ENCODE data around the gene ZNF514. TPM values are rescaled to one million over a fixed set of nuclear protein-coding genes. Genes with fewer than 3 reads are reported as not detected.
A peak's percentile ranks its signal among the peaks of the same experiment; 100 is the strongest.

Gene ZNF514
- total and polyA plus RNA-seq, 8 donors, result 5.7 to 37.5 (median 10.6) TPM

DNA sequence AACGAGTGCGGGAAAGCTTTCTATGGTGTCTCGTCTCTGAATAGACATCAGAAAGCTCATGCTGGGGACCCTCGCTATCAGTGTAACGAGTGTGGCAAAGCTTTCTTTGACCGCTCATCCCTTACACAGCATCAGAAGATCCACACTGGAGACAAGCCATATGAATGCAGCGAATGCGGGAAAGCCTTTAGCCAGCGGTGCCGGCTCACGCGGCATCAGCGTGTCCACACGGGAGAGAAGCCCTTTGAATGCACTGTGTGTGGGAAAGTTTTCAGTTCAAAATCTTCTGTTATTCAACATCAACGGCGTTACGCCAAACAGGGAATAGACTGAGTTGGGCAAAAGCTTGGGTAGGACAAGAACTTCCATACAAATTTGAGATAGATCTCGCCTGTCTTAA is 22.1 kb upstream of the ZNF514 start:
- 97 to 99% (median 98%) methylated on average over 18 of the region's 18 CpGs for WGBS, 5 donors
- DNase-seq, result no peak
- Histone ChIP-seq H3K27ac (no peak overlapping the region), H3K4me3 (no peak overlapping the region), H3K4me1 (no peaks in the 10 kb centered on the region), H3K9me3 (peaks cover 7 to 31% (median 21%) of the 10 kb centered on the region in 4 donors), H3K27me3 (no peaks in the 10 kb centered on the region), H3K36me3 (peaks cover 39 to 72% (median 64%) of the 10 kb centered on the region in 4 donors)
- TF ChIP-seq EP300 (IDR thresholded peaks at IDR 0.05) (no peak), POLR2AphosphoS5 (IDR thresholded peaks at IDR 0.05) (no peak), POLR2A (IDR thresholded peaks at IDR 0.05) (no peak)
- TF ChIP-seq, protein P1, sequence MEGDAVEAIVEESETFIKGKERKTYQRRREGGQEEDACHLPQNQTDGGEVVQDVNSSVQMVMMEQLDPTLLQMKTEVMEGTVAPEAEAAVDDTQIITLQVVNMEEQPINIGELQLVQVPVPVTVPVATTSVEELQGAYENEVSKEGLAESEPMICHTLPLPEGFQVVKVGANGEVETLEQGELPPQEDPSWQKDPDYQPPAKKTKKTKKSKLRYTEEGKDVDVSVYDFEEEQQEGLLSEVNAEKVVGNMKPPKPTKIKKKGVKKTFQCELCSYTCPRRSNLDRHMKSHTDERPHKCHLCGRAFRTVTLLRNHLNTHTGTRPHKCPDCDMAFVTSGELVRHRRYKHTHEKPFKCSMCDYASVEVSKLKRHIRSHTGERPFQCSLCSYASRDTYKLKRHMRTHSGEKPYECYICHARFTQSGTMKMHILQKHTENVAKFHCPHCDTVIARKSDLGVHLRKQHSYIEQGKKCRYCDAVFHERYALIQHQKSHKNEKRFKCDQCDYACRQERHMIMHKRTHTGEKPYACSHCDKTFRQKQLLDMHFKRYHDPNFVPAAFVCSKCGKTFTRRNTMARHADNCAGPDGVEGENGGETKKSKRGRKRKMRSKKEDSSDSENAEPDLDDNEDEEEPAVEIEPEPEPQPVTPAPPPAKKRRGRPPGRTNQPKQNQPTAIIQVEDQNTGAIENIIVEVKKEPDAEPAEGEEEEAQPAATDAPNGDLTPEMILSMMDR (IDR thresholded peaks at IDR 0.05), result no peak
- intact Hi-C loops (cut with DNase I; ENCODE audit: low total_unique reads), result no loop called here

DNA sequence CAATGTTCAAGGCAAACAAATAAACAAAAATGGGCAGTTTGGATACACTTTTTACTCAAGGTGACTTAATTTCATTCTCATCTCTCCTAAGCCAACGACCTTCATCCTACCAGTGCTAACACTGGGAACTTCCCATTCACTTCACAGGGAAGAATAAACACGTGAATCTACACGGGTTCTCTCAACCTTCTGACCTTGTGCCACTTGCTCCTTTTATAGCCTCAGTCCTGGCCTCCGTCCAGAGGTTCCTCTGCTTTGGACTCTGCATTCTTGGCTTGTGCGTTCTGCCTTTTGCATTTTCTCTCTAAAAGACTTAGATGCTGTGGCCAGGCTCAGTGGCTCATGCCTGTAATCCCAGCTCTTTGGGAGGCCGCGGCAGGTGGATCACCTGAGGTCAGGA is 19.8 kb upstream of the ZNF514 start:
- H3K4me3 ChIP-seq, result no peak overlapping the region
- no peak overlapping the region for H3K27ac ChIP-seq
- peaks cover 7 to 31% (median 21%) of the 10 kb centered on the region in 4 donors for H3K9me3 ChIP-seq
- H3K36me3 ChIP-seq, result peaks cover 39 to 80% (median 72%) of the 10 kb centered on the region in 4 donors
- TF ChIP-seq POLR2A (IDR thresholded peaks at IDR 0.05) (no peak), EP300 (IDR thresholded peaks at IDR 0.05) (no peak), POLR2AphosphoS5 (IDR thresholded peaks at IDR 0.05) (no peak)
- TF ChIP-seq, protein P1 (IDR thresholded peaks at IDR 0.05), result no peak
- DNase-seq, result peak in 1 of 2 donors; percentile 35
- WGBS, 5 donors, result 75 to 92% (median 82%) methylated on average over 7 of the region's 7 CpGs
- no peaks in the 10 kb centered on the region for H3K27me3 ChIP-seq
- H3K4me1 ChIP-seq, result no peaks in the 10 kb centered on the region
- intact Hi-C loops (cut with DNase I; ENCODE audit: low total_unique reads), result no loop called here

DNA sequence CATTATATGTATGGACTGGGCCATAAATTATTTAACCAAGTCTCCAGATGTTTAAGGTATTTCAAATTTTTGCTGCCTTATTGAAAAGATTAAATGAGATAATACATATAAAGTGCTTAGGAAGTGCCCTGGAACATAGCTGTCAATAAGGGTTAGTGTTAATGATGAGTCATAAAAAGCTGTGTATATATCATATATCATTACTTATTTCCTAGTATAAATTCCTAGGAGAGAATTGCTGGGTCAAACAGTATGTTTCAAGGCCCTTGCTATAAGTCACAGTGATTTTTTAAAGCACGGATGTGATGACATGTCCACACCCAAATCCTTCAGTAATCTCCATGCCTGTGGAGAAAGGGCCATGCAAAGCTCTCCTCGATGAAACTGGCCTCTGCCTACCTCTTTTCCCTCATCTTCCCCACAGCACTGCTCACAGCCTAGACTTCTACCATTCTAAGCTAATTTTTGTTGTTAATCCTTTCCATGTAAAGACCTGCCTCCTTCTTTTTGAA is 14.4 kb upstream of the ZNF514 start:
- Histone ChIP-seq H3K4me3 (no peak overlapping the region), H3K27ac (no peak overlapping the region), H3K4me1 (no peaks in the 10 kb centered on the region), H3K9me3 (peaks cover 0 to 4% (median 0%) of the 10 kb centered on the region in 4 donors), H3K36me3 (peaks cover 5 to 34% (median 28%) of the 10 kb centered on the region in 4 donors), H3K27me3 (no peaks in the 10 kb centered on the region)
- WGBS, 5 donors, result 88 to 96% (median 89%) methylated on average over 2 of the region's 2 CpGs
- no peak for DNase-seq
- TF ChIP-seq, protein P1 (IDR thresholded peaks at IDR 0.05), result no peak
- TF ChIP-seq EP300 (IDR thresholded peaks at IDR 0.05) (no peak), POLR2A (IDR thresholded peaks at IDR 0.05) (no peak), POLR2AphosphoS5 (IDR thresholded peaks at IDR 0.05) (no peak)
- intact Hi-C loops (cut with DNase I; ENCODE audit: low total_unique reads), result no loop called here

DNA sequence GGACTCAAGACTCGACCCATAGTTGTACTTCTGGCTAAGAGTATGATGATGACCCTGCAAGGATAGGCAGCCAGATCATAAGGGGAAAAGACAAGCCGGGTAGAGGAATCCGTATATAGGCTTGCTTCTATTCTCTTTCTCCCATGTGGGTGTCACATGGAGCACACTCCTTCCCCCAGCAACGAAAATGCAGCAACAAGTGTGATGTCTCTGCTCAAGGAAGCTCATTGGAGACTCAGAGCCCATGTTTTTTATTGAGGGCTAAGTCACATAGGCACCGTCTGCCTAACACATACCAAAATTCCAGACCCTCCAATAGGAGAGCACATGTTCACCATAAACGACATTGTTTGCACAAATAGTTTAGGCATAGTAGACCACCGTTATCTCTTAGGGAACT is 12.3 kb upstream of the ZNF514 start:
- Histone ChIP-seq H3K36me3 (peaks cover 0 to 13% (median 8%) of the 10 kb centered on the region in 4 donors), H3K27me3 (no peaks in the 10 kb centered on the region), H3K4me1 (peaks cover 0 to 3% (median under 1%) of the 10 kb centered on the region in 4 donors), H3K27ac (no peak overlapping the region), H3K4me3 (no peak overlapping the region), H3K9me3 (no peaks in the 10 kb centered on the region)
- TF ChIP-seq EP300 (IDR thresholded peaks at IDR 0.05) (no peak), POLR2A (IDR thresholded peaks at IDR 0.05) (no peak), POLR2AphosphoS5 (IDR thresholded peaks at IDR 0.05) (no peak)
- TF ChIP-seq, protein P1 (IDR thresholded peaks at IDR 0.05), result no peak
- intact Hi-C loops (cut with DNase I; ENCODE audit: low total_unique reads), result no loop called here
- no peak for DNase-seq
- 81 to 89% (median 84%) methylated on average over 7 of the region's 7 CpGs for WGBS, 5 donors
